DOHH2 (cell line): Measurements from ENCODE around the gene REG1A.

Experiments
- CTCF ChIP-seq: fragments of 200-600 bp; sonication (generic); IDR thresholded peaks from one replicate; pipeline ENCODE4 v1.5.1; 2014; ENCODE audit warnings: antibody characterized with exemption, mild to moderate bottlenecking, low read depth, low read length; ENCODE audit not compliant: poor library complexity, severe bottlenecking
- EZH2phosphoT487 ChIP-seq: fragments of 200-600 bp; sonication (generic); IDR thresholded peaks from 2 replicates; pipeline ENCODE4 v1.6.1; 2017; ENCODE audit warnings: borderline replicate concordance, mild to moderate bottlenecking, antibody characterized with exemption, low read length, moderate library complexity, mixed read lengths

DNA sequence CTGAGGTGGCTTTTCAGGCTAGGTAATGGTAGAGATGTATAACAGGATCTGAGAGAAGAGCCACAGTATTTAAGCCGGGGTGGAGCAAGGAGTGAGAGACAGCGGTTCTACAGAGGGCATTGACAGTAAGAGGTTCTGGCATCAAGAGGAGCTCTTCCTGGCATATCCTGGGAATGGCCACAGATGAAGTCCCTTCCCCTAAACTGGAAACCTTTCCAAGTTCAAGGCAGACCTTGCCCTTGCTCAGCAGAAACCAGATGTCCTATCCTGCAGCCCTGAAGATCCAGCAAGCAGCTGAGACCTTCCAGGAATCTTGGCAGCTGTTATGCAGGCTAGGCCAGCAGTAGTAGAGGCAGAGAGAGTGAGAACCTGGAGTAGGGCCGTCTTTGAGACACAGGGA lies 18.1 kb downstream of the REG1A start:
- TF ChIP-seq CTCF, result no peak
- no peak for TF ChIP-seq EZH2phosphoT487
